Urothelium cell line (cell line): ENCODE results near the gene PARD3B.

Source experiments
- DNase-seq: peaks from one replicate; pipeline ENCODE4 v3.0.0; 2011; ENCODE audit warnings: low spot score, mixed read lengths
- FAIRE-seq: peaks from 2 replicates; lab custom pipeline; 2011; peaks lifted over from hg19 to GRCh38; lab: Jason Lieb, UNC

The PARD3B gene

DNA sequence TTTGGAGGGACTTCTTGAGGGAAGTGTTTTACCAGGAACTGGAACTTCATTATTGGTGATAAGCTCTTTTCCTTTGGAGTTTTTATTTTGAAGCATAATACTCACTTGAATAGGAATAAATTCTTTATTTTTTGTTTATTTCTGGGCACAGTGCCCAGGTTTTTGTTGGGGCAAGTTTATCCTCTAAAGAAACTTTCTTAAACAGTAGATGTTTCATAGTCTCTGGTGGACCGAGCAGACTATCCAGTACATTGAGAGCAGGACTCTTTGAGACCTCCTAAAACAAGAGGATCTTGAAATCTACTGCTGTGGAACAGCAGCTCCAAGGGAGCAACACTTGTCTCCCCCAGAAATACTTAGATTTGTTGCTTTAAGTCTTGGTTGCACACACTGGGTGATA lies 109.4 kb downstream of the PARD3B start:
- DNase-seq (no peak), FAIRE-seq (no peak)

DNA sequence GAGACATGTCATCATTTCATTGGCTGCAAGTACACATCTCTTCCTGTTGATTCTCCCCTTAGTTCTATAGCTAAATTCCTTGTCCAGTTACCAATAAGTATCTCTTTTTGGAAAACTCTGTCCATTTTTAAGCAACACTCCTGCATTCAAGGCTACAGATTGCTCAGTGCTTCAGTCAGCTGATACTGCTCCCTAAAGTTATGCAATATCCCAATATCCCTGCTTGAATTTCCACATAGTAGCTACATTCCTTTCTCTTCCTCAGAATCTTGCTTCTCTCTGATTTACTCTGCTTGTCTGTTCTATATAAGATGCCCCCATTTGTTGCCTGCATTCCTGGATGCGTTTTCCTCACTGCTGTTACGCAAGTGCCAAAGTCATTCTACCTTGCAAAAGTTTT lies 109.8 kb downstream of the PARD3B start:
- DNase-seq = no peak
- no peak for FAIRE-seq

DNA sequence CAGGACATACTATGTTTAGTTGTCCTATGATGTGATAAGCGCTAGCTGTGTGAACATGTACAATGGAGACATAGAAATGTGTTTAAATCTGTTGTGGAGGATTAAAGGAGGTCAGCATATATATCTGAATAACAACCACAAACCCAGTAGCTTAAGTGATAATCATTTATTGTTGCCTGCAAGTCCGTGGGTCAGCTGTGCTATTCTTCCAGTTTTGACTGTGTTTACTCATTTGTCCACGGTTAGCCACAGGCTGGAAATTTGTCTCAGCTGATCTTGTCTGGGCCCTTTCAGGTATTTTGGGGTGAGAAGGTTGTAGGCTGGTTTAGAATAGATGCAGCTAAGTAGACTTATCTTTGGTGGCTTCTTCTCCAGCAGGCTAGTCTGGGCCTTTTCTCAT lies 110.4 kb downstream of the PARD3B start:
- no peak for DNase-seq
- no peak for FAIRE-seq

DNA sequence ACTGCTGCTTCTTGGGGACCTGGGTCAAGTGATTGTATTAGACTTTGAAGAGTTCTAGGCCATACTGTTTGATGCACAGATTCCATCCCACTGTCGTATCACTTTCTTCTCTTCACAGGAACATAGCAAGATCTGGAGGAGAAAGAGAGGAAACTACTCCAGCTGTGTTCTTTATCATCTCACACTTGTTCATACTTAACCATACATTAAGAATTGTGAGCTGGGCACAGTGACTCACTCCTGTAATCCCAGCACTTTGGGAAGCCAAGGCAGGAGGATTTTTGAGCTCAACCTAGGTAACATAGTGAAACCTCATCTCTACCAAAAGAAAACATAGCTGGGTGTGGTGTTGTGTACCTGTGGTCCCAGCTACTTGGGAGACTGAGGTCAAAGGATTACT lies 111.7 kb downstream of the PARD3B start:
- FAIRE-seq = no peak
- DNase-seq = no peak

DNA sequence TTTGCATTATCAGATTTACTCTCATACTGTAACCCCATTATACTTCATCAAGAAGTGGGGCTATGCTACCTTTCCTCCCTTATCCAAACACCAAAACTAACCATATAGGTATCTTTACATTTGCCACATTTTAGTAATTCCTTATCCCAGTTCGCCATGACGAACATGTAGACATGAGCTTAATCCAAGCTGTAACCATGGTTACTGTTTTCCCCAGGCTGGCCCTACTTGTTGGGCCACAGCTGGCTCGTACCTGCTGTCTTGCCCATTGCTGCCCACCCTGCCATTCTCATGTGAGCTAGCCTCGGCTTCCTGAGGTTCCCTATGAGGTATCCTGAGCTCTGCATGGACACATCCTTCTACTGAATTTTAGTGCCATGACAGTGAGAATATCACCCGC lies 117.7 kb downstream of the PARD3B start:
- DNase-seq = no peak
- FAIRE-seq = no peak

DNA sequence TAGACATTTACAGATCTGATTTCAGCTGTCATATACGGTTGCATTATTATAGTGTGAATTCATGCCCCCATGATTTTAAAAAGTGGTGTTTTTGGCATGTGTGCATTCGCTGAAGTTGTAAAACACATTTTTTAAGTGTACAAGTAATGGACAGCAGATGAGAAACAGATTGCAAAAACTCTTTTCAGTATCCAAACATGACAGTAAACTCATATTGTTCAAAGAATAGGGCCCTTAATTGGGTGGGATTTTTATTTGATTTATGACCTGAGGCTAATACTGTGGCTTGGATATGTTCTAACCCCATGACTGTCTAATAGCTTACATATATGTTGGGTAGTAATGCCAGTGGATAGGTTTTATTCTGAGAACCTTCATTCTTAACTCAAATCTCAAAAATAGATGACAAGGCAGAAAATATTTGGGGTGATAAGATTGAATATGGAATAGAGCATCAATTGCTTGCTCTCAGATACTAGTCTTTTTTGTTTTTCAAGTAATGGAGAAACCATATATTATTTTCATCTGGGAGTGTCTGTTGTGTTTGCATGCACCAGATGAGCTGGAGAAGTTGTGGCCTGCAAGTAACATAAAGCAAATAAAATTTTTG lies 118.6 kb downstream of the PARD3B start:
- no peak for DNase-seq
- no peak for FAIRE-seq

DNA sequence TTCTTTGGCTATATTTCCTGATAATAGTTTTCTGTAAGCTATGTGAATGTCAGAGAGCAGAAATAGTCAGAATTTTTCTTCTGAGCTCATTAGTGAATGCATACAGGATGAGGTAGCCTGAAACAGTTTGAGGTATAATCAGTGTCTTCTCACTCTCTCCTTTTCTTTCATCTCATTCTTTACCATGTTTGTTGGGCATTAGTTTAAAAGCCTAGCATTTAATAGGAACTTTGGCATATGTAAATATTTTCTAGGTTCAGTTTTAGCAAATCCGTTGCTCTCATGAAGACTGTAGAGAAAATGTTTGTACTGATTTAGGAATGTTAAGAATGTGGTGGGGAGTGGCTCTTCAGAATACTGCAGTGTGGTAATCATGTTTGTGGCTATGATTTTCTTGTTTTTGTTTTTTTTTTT lies 119.4 kb downstream of the PARD3B start:
- FAIRE-seq (no peak), DNase-seq (peak; percentile 40)

DNA sequence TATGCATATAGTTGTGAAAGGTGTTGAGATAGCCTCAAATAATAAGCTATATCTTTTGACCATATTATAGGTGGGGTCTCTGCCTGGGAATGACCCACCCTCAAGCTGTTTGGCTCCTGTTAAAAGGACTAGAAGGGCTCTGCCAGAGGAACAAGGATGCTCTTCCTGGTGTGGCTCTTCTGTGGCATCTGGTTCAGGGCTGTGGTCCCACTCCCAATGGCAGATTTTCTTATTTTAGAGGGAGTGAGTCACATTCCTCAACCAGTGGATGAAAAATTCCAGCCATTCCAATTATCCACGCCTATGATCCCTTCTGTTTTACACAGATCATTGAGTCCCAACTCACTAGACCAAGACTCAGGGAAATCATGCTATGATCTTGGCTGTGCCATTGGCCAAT lies 119.9 kb downstream of the PARD3B start:
- DNase-seq = peak; percentile 57
- no peak for FAIRE-seq

DNA sequence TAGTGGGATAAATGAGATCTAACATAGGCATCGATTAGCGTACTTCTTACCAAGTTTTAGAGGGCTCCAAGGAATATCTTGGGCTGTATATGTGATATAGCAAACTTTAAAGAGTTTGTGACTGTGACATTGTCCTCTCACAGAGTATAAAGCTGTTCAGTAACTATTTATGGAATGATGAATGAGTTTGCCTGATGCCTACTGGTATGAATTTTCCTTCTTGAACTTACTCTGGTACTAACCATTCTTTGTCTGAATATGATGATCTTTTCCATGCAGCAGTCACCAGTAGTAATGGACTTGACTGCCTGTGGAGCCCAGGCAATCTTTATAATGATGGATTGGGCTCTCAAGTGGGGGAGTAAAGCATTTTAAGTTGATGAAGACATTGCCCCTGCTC lies 120.5 kb downstream of the PARD3B start:
- FAIRE-seq = peak; percentile 9
- no peak for DNase-seq

DNA sequence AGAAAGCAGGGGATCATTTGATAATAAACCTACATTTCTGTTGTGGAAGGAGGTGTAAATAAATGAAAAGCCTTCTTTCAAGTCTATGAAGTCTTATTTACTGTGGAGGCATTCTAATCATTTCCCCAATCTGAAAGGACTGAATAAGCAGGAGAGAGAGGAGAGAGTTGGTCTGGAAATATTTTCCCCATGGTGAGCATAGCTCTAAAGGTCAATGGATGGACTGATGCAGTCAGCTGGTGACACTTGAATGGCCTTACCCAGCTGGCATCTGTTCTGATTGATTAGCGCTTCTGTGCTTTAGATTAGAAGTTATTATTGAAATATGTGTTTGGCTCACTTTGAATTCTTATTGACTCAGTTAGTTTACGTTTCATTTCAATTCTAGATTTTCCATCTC lies 122.7 kb downstream of the PARD3B start:
- FAIRE-seq = no peak
- no peak for DNase-seq

DNA sequence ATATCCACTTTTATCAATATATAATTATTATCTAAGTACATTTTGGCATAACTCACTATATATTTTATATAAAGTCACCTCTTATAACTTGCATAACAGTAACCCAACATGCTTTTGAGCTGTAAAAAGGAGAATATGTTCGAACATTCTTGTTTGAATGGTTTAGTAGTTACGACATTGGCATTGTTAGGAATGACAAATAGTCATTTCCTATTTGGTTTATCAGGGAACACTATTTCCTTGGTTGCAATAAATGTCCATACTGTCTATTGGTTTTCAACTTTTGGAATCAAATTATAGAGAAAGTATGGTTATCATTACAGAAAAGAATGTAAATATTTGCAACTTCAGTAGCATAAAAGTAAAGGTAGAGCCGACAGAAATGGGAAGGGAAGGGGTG lies 124.1 kb downstream of the PARD3B start:
- DNase-seq (no peak), FAIRE-seq (no peak)

DNA sequence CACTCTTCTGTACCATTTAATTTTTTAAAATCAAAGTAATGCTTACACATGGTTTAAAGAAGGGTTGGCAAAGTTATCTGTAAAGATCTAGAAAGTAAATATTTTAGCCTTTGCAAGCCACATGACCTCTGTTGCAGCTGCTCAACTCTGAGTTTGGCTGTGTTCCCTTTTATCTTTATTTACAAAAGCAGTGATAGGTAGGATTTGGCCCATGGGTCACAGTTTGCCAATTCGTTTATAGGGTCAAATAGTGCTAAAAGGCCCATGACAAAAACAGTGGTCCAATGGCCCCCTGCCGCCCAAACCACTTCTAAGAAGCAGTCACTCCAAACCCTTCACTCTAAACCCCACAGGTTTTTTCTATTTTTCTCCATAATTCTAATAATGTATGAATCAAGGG lies 124.8 kb downstream of the PARD3B start:
- no peak for FAIRE-seq

DNA sequence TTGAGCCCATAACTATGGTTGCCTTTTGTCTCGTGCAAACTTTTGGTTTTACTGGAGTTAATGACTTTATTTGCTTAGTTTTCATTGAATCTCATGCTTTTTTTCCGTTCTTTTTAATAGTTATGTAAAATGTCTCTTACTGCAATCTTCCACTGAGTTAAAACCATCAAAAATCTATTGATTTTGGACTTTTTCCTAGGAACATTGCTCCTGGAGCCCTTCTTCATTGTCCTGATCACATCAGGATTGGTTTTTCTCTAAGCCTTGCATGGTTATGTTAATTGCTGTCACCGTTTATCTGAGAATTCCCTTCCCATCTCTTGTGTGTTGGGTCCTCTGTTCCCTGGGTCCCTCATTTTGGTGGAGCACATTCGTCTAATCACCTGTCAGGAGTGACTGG lies 125.5 kb downstream of the PARD3B start:
- FAIRE-seq = no peak
- DNase-seq = no peak

More for the DNA sequence above, 124.8 kb downstream of the PARD3B start:
- no peak for DNase-seq

DNA sequence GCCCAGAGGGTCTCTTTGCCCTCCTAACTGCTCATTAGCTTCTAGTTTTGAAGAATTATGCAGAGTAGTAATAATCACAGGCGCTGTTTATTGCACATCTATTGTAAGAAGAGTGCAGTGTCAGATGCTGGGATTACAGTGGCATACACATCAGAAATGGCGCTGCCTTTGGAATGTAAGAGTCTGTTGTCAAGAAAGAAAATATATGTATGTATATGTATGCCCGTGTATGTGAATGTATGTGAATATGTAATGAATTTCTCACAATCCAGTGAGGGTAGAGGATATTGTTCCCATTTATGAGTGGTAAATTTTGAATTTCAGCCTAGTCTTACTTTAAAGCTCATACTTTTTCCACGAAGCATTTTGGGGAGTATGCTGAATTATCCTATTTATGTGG lies 127.5 kb downstream of the PARD3B start:
- DNase-seq (no peak), FAIRE-seq (no peak)

DNA sequence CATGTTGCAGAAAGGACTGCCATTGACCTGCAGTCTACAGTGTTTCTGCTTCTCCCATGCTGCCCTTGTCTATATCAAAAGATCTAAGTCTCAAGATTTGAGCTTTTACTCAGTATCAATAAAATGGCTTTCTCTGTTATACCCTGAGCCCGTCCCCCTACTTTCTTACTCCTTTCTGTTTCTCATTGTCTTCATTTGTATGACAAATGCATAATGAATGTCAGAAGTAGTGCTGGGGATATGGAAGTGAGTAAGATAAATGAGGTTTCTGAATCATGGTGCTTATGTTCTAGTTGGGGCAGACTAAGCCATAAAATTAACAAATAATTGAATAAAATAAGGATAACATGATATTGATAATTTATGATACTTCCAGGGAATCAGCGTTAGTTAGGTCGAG lies 128.6 kb downstream of the PARD3B start:
- FAIRE-seq = no peak
- peak; percentile 17 for DNase-seq

DNA sequence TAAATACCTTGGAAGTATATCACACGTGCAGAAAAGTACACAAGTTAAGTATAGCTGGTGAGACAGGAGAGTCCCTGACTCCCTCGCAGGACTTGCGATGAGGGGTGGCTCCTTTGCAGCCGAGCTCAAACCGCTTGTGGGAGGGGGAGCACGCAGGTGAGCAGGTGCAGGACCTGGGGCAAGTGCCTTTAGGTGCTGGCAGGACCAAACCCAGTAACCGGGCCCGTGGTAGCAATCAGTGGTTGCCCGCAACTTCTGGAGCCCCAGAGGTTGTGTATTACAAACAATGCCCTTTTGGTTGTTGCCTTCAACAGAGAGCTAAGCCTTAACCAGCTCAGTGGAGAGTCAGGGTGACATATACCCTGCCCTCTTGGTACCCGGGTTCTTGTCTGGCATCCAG lies 132.8 kb downstream of the PARD3B start:
- FAIRE-seq = no peak
- no peak for DNase-seq

DNA sequence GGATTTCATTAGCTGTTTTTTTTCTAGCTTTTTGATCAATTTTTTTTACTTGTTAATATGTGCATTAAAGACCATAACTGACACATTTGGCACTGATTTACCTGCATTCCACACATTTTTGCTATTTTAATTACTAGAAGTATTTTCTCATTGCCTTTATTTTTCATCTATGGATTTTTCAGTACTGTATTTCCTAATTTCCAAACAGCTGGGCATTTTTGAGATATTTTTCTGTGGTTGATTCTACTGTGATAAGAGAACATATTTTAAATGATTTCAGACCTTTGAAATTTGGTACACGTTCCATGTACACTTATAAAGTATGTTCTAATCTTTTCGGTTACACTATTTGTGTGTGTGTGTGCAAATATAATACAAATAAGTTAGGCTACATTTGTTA lies 135.3 kb downstream of the PARD3B start:
- FAIRE-seq = no peak
- DNase-seq = no peak

DNA sequence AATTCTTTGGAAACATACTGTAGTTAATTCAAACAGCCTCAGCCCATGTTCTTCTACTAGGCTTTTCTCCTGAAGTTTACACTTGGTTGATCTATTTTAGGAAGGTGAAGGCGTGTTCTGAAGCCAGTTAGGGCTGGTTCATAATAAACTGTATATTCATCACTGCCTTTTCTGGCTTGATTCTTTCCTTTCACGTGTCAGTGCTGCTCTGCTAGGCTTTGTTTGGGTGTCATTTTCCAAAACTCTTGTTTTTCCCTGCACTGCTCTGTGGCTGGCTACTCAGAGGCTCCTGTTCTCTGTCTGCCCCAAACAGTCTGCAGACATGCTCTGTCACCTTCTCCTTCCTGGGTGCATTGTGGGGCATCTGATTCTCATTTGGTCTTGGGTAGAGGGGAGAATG lies 136.1 kb downstream of the PARD3B start:
- FAIRE-seq (no peak), DNase-seq (no peak)

DNA sequence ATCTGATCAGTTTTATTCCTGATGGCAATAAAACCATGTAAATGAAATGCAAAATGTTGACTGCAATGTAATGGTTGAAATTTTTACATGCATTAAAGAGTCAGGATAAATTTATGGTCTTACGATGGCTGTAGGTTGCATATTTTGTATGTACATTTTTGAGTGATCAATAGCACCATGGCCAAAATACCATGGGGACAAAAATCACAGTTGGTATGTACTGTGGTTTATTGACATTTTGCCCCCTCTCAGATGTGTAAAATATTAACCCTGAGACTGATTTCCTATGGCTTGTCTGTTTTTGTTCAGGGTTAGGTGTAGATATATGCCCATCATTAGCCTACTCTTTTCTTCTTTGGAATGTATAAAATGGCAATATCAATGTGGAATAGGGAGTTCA lies 138.1 kb downstream of the PARD3B start:
- no peak for FAIRE-seq

DNA sequence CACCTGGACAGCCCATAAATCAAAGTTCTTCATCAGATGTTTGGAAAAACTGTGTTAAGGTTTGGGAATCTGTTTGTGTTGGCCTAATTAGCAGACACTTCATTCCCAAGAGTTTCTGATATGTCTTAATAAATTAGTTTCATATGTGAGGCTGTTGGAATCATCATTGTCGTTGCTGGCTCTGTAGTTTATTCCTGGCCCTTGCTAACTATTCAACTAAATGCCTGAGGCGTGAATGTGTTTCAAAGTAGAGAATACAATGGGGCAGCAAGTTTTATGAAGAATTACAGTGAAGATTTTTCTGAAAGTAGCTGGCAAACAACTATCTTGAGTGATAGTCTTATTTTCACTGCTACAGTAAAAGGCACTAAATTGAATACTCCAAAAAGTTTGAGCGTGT lies 141.1 kb downstream of the PARD3B start:
- DNase-seq (no peak), FAIRE-seq (no peak)

More for the DNA sequence above, 138.1 kb downstream of the PARD3B start:
- DNase-seq = no peak

DNA sequence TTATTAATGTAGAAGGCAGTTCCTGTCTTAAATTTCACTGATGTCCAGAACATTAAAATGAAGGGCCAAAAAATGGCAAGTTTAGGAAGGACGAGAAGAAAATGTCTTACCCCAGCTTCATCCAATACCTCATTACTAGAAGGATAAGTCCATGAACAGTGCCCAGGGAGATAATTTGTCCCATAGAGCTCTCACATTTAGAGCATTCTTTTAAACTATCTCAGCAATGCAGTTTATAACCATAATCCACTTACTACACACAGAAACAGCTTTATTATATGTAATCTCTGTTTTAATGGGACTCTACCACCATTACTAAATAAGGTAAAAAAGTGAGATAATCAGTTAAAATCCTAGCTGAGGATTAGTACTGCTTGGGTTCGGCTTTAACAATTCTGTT lies 142.5 kb downstream of the PARD3B start:
- DNase-seq (no peak), FAIRE-seq (no peak)

DNA sequence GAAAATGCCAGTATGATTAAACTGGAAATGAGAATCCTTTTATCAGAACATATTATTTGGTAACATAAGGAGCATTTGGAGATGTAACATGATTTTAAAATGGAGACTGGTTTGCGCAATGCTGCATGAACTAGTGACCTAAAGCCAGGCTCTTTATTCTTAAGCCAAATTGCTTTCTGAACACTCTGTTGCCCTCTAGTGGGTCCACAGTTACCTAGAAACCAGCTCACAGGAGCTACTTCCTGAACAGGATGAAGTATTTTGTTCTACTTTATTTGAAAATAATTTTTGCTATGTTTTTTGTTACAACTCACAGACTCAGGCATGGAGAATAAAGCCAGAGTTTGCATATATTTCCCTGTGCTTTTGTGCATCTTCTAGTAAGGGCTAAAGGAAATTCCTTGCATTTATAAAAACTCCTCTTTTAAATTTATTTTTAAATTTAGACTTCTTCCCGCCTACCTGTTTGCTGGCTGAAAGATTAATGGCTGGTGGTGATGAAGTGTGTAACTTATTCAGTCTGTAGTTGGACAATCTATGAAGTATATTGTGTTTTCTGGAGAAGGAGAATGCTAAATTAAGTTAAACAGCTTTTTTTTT lies 146.7 kb downstream of the PARD3B start:
- DNase-seq (peak; percentile 54), FAIRE-seq (no peak)

DNA sequence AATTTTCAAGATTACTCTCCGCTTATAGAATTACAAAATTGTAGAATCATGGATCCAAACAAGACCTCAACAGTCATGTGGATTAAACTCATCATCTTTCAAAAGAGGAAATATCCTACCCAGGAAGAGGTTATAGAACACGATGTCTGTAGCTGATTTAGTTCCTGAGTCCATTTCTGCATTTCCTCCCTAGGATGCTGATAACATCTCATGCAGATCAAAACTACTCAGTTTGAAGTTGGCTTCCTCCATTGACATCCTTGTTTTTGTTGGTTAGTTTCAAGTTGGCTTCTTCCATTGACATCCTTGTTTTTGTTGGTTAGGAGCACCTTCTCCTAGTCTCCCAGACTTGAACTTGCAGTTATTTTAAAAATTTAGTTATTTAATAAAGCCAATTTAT lies 147.5 kb downstream of the PARD3B start:
- DNase-seq (no peak), FAIRE-seq (no peak)
